Stimulated activated CD4-positive, alpha-beta T cell treated with anti-CD3 and anti-CD28 coated beads, Interleukin-12 subunit alpha, Interleukin-12 subunit beta, amount 100 ng/mL, for 24 hours (primary cell): ENCODE results near the gene CSGALNACT2.
A peak's percentile ranks its signal among the peaks of the same experiment; 100 is the strongest.
"Not testable (repeated sequence)": the region's sequence is repeated elsewhere in the genome, so short reads cannot be mapped to it uniquely, and the experiment has no call there.

Source experiments
- DNase-seq, 2 experiments: peaks; one replicate each; pipeline ENCODE4 v3.0.0-alpha.2; 2020; ENCODE audit warnings: low read depth in 2 of 2

Gene CSGALNACT2, protein sequence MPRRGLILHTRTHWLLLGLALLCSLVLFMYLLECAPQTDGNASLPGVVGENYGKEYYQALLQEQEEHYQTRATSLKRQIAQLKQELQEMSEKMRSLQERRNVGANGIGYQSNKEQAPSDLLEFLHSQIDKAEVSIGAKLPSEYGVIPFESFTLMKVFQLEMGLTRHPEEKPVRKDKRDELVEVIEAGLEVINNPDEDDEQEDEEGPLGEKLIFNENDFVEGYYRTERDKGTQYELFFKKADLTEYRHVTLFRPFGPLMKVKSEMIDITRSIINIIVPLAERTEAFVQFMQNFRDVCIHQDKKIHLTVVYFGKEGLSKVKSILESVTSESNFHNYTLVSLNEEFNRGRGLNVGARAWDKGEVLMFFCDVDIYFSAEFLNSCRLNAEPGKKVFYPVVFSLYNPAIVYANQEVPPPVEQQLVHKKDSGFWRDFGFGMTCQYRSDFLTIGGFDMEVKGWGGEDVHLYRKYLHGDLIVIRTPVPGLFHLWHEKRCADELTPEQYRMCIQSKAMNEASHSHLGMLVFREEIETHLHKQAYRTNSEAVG

DNA sequence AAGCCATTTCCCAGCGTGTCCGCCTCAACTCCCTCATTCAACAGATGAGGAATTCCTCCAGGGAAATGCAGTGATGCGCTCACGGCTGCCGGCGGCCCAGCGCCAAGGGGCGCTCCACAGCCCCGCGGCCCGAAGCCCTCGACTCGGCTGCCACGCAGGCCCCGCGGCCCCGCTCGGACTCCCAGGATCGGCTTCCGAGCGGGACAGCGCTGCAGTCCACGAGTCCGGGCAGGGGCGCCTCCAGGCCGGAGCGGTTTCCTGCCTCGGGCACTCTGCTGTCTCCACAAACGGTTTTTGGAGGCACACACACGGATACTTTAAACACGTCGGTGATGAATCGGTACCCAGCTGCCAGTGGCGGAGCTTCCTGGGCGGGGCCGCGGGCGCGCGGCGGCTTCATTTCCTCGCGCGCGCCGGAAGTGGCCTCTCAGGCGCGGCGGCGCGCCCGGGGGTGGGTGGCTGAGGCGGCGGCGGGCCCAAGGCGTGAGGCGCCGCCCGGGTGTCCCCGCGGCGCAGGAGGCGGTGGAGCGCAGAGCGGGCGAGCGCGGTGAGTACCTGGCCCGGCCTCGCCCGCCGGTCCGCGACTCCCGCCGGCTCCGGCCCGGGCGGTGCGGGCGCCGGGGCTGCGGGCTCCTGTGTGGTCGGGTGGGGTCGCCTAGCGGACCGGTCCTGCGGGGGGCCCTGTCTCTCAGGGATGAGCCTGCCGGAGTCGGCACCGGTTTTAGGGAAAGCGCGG is at the start of gene CSGALNACT2:
CSGALNACT2 (plus strand) TSS at position 425 of the 736 bp plus-strand sequence. CDS start 16,705 bp downstream, outside the sequence.
- DNase-seq, result peak; percentile 74 to 77

DNA sequence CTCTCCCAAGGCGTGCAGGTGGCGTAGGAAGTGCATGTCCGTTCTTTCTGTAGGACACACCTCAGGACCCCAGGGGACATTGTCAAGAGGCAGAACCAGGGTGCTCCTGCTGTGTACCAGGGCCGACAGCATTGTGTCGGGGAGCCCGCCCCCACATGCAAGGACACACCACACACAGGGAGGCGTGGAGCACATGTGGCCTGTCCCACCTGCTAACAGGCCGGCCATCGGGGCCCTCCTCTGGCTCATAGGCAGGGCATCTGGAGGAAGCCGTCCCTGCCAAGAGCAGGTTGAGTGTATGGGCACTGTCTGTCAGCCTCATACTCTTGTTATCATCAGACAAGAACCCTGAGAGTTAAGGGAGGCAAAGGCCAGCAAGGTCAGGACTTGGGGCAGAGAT is 48.7 kb upstream of the CSGALNACT2 start:
- no peak for DNase-seq

DNA sequence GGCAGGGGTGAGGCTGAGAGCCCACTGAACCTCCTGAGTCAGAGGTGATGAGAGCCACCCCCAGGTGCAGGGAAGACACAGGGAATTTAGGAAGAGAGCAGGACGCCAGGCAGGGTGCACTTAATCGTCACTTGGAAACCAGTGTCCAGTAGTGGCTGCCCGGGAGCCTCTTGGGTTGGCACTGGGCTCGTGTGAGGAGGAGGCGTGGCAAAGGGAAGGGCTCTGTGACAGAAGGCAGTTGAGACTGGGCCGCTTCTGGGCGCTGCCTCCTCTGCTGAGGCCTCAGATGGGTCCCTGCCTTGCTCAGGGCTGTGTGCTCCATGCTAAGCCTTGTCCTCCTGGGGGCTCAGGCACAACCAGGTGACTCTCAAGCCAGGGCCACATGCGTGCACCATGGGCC is 48.1 kb upstream of the CSGALNACT2 start:
- DNase-seq, result no peak

DNA sequence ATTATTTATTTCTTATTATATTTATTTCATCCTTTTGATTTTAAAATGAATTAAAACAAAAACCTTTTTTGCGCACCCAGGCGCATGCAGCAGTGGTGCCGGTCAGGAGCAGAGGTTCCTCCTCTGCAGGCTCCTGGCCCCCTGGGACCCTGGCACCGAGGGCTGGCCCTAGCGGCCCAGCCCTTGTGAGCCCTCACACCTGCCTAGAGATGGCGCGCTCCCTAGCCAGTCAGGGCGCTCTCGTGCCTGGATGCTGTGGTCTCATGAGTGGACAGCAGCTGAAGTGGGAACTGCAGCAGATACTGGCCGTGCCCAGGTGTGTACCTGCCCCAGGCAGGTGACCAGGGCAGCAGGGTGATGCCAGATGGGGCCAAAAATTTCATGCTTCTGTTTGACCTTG is 47.6 kb upstream of the CSGALNACT2 start:
- DNase-seq, result no peak

DNA sequence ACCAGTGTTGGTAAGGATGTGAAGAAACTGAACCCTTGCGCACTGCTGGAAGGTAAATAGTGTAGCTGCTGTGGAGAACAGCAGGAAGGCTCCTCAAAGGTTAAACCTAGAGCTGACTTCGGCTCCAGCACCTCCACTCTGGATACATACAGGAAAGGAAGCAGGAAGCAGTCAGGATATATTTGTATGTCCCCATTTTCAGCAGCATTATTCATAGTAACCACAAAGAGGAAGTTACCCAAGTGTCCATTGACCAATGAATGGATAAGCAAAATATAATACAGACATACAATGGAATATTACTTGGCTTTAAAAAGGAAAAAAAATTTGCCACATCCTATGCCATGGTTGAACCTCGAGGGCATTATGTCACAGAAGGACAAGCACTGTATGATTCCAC is 46.4 kb upstream of the CSGALNACT2 start:
- no peak for DNase-seq

DNA sequence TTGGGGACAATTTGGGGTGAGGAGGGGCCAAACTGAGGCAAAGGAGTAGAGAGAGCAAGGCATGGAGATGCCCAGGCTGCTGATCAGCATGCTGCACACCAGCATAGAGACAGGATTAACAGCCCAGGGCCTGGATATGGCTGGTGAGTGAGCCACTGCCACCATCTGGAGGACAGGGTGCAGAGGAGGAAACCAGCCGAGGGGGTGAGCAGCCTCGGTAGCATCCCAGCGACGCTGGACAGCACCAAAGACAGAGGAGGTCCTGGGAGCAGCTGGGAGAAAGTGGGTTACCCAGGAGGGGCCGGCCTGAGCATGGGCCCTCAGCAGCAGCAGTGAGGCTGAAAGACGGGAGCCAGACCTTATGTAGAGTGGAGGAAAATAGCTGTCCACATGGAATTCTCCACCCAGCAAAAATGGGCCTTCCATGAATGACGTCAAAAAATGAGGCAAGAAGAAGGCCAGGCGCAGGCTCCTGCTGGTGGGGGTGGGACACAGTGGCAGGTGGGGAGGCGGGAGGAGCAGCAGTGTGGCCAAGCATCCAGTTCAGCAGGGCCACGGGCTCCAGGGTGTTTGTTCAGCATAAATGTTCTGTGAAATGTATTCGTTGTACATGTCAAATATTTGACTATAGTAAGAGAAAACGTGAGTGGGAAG is 44.7 kb upstream of the CSGALNACT2 start:
- DNase-seq, result no peak

DNA sequence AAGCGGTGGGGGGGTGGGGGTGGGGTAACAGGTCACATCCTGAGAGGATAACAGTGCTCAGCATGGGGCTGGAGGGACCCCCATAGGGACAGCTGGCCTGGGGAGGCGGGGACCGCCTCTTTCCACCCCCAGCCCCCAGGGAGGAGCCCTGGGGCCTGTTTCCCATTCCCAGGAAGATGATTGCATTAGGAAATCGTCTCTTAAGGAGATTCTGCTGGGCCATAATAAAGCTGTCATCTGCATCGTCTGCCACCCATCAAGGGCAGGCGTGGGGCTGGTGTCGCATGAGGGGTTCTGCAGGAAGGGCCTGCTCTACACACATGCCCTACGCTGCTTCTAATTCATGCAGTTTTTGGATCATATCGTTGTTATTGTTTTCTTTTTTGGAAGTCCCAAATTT is 44.2 kb upstream of the CSGALNACT2 start:
- no peak for DNase-seq

DNA sequence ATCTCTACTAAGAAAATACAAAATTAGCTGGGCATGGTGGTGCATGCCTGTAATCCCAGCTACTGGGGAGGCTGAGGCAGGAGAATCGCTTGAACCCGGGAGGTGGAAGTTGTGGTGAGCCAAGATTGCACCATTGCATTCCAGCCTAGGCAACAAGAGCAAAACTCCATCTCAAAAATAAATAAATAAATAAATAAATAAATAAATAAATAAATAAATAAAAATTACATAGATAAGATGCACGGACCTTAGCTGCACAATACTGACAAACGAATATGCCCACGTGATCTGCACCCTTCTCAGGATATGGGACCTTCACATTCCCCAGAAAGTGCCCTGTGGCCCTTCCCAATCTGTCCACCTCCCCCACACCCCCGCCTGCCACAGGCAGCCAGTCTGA is 38.9 kb upstream of the CSGALNACT2 start:
- DNase-seq, result not testable (repeated sequence)

DNA sequence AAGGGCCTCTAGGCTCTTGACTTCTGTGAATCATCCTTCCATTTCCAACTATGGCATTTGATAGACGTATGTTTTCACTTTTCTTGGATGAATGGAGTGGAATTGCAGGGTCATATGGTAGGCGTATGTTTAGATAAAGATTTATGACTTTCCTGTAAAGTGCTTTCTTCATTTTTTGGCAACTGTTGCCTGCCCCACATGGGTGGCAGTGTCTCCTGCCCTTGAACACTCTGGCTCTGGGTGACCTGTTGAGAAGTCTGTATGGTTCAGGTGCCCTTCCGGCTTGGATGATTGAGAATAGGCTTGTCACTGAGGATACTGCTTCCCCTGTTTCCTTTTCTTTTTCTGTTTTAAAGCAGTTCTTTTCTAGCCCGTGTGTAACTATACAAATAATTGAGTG is 38.3 kb upstream of the CSGALNACT2 start:
- DNase-seq, result no peak

DNA sequence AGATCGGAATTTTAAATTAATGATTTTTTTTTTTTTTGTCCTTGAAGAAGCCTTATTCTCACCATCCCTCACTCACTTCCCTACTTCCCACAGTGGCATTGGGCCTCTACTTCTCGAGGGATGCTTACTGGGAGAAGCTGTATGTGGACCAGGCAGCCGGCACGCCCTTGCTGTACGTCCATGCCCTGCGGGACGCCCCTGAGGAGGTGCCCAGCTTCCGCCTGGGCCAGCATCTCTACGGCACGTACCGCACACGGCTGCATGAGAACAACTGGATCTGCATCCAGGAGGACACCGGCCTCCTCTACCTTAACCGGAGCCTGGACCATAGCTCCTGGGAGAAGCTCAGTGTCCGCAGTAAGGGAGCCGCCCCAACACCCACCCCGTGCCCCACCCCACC is 37.9 kb upstream of the CSGALNACT2 start:
- no peak for DNase-seq

DNA sequence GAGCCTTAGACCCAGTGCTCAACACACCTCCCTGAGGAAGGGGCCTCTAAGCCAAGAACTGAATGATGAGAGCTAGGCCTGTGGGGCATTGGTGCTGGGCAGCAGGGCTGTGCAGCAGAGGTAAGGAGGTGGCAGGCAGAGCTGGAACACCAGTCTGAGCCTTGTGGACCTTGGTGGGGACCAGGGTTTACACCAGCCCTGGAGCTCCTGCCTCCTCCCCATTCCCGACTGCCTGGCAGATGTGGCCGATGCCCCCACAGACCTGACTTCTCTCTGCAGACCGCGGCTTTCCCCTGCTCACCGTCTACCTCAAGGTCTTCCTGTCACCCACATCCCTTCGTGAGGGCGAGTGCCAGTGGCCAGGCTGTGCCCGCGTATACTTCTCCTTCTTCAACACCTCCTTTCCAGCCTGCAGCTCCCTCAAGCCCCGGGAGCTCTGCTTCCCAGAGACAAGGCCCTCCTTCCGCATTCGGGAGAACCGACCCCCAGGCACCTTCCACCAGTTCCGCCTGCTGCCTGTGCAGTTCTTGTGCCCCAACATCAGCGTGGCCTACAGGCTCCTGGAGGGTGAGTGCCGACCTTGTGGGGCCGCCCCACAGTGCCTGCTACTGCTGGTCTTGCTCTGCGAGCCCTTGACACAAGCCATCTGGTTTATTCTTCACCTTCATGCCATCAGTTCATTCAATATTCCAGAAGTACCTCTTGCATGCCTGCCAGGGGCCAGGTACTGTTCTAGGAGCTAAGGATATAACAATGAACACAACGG is 36.0 kb upstream of the CSGALNACT2 start:
- no peak for DNase-seq

DNA sequence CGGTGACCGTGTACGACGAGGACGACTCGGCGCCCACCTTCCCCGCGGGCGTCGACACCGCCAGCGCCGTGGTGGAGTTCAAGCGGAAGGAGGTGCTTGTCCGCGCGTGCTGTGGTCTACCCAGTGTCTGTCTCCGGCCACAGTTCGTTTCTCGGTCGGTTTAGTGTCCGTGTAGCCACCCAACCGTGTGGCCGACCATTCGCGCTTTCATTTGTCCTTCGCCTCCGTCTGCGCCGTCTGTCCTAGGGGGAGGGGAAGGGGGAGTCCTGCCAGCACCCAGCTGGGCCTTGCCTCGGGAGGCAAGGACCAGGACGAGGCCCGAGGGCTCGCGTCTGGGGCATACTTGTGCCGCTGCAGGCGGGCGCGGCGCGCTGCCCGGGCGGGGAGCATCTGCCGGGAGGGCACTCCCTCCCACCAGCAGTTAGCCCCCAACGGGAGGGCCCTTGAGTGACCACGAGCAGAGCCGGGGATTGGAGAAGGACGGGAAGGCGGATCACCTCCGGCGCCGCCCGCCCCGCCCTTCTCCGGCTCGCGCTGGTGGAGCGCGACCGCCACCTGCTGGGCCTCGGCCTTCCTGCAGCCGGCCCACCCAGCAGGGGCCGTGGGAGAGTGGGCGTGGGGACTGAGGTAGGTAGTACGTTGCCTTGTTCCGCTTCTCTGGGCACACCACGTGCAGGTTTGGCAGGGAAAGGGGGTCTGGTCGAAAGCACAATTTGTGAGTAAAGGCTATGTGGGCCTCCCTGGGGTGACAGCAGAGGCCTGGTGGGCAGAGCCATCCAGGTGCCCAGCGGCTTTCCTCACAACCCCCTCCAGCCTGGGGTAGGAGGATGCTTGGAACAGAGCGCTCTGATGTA is 32.9 kb upstream of the CSGALNACT2 start:
- DNase-seq, result peak; percentile 61 to 73

DNA sequence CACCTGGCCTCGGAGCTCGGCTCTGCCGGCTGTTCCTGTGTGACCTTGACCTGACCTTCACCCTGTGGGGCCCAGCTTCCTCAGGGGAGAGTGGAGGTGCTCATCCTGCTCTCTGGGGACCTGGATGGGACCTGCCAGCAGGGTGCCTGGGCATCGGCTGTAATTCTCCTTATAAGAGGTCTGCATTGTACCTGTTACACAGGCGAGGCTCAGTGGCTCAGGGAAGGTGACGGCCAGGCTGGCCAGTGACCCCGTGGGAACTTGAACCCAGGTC is 32.4 kb upstream of the CSGALNACT2 start:
- no peak for DNase-seq

DNA sequence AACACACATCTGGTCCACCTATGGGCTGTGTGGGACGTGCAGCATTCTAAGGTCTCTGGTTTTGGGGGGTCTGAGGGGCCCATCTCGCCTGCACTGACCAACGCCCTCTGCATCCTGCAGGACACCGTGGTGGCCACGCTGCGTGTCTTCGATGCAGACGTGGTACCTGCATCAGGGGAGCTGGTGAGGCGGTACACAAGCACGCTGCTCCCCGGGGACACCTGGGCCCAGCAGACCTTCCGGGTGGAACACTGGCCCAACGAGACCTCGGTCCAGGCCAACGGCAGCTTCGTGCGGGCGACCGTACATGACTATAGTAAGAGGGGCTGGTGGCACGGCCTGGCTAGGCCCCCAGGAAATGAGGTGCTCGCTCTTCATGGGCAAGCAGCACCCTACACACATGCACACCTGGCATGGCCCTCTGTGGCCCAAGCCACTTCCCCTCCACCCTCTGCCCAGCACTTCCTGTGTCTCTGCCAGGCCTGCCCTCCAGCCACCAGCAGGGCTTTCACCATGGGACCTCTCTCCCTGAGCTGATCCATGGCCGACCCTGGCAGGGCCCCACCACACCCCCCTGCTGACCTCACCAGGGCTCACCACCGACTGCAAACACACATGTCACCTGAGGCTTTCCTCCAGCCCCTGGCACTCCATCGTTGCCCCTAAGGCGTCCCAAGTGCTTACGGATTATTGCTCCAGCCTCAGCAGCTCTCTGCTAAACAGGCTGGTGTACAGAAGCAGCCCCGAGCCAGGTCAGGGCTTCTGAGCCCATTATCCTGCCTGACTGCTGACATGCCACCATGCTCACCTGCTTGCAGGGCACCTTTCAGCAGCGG is 31.8 kb upstream of the CSGALNACT2 start:
- DNase-seq, result no peak

DNA sequence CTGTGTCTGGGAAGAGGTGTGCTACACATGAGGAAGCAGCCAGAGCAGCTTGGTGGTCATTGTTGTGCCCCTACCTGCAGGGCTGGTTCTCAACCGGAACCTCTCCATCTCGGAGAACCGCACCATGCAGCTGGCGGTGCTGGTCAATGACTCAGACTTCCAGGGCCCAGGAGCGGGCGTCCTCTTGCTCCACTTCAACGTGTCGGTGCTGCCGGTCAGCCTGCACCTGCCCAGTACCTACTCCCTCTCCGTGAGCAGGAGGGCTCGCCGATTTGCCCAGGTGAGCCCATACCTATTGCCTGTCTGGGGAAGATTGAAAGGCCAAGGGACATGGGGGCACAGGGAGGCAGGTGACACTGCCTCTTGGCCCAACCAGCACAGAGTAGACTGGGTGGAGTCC is 29.3 kb upstream of the CSGALNACT2 start:
- no peak for DNase-seq

DNA sequence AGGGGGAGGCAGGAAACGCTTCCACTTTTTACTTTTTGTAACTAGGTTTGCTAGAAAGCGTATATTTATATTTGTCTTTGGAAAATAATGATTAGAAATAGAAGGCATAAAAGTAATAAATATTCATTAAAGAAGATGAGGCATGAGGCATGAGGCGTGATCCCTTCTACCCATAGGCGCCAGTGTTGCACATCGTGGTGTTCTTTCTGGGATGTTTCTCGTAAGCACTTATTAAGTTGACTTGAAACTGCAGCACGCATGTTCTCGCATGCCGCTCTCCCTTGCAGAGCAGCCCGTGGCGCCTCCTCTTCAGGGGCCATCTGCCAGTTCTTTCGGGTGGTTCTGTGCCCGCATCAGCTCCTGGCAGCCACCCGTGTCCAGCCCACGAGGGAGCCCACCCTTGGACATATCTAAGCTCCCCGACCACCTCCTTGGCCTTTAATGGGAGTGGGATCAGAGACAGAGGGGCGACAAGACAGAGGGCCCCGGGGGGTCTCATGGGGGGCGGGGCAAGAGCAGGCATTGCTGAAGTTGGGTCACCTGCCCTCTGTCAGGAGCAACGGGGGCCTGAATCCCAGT is 28.5 kb upstream of the CSGALNACT2 start:
- DNase-seq, result no peak

DNA sequence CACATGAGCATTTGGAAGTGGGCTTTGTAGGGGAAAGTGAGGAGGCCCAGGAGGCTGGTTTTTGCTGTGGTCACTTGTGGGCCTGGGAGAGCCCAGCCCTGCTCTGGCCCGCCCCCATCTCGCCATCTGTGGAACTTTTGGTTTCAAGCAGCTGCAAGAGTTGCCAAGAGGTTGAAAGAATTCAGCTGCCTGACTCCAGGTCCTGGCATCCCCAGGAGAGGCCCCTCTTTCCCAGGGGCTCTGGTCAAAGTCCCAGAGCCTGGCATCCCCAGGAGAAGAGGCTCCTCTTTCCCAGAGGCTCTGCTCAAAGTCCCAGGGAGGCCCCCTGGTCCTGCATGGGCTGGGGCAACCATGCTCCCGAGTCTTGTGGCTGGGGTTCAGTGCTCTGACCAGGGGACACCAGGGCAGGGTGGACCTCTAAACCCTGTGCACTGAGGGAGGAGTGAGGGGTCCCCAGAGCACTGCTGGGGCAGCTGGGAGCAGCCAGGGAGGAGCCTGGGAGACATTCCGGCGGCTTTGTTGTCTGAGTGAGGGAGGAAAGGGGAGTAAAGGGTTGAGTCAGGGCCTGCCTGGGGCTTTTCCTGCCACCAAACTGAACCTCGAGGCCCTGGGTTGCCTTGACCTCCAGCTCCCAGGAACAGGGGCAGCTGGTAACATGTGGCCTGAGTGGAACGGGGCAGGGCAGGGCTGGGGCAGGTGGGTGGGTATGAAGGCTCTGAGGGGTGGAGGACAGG is 27.7 kb upstream of the CSGALNACT2 start:
- no peak for DNase-seq

DNA sequence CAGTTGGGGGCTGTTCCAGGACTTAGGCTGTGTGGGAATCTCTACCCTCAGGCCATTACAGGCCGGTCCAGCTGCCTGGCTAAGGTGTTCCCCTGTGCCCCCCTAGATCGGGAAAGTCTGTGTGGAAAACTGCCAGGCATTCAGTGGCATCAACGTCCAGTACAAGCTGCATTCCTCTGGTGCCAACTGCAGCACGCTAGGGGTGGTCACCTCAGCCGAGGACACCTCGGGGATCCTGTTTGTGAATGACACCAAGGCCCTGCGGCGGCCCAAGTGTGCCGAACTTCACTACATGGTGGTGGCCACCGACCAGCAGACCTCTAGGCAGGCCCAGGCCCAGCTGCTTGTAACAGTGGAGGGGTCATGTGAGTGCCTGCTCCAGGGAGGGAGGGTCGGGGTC is 27.1 kb upstream of the CSGALNACT2 start:
- no peak for DNase-seq
